Esophagus muscularis mucosa (tissue), 4 donors: ENCODE measurements around the gene ARHGAP9.

Experiments
- CTCF ChIP-seq, 3 experiments: fragments of 200-600 bp in 2 of 3; fragments of 450-650 bp in 1 of 3; sonication (generic) in 2 of 3; IDR thresholded peaks; one replicate each; pipeline ENCODE4 v1.5.1; 2017 to 2019; ENCODE audit warnings: antibody characterized with exemption in 3 of 3, mild to moderate bottlenecking in 2 of 3, moderate library complexity in 1 of 3
- EP300 ChIP-seq: sonication (generic); formaldehyde crosslinking; IDR thresholded peaks from one replicate; pipeline ENCODE4 v1.6.1; 2017; ENCODE audit warnings: antibody characterized with exemption
- POLR2A ChIP-seq: fragments of 450-650 bp; IDR thresholded peaks from one replicate; pipeline ENCODE4 v1.6.1; 2017; ENCODE audit warnings: antibody characterized with exemption, moderate library complexity, mild to moderate bottlenecking, low read depth
- POLR2AphosphoS5 ChIP-seq, 2 donors: sonication (generic); formaldehyde crosslinking; IDR thresholded peaks; one replicate each; pipeline ENCODE4 v1.6.1; 2017; ENCODE audit warnings: antibody characterized with exemption in 2 of 2

- TF ChIP-seq CTCF (IDR thresholded peaks at IDR 0.05): no peak
- TF ChIP-seq EP300: no peak
- TF ChIP-seq POLR2A: no peak
- no peak for TF ChIP-seq POLR2AphosphoS5 (IDR thresholded peaks at IDR 0.05)
These were observed 48.5 kb upstream of the ARHGAP9 start for GRCh38 chr12:57528176-57528575.
